Measurements from ENCODE around the gene RBBP8NL. TPM values are rescaled to one million over a fixed set of nuclear protein-coding genes. Genes with fewer than 3 reads are reported as not detected.

The RBBP8NL gene
- total RNA-seq, 4 donors from 2014 or later, result 1.1 to 6.0 (median 4.6) TPM

DNA sequence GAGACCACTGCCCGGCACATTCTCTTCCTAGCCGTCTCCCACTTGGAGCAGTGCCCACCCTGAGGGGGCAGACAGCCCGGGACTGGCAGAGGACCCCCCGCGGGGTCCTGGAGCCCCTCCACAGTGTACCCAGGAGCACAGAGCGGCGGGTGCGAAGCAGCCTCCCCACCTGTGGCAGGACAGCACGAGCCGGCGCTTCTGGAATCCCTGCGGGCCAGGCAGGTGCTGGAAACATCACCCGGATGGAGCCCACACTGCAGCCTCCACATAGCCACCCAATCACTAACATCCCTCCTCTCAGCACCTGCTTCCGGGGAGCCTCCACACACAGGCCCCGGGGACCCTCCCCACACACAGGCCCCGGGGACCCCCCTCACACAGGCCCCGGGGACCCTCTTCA, 29.8 kb upstream of the RBBP8NL start:
- Histone ChIP-seq H3K36me3 (no peaks in the 10 kb centered on the region), H3K4me1 (peaks cover 4 to 11% of the 10 kb centered on the region in 2 donors), H3K9me3 (no peaks in the 10 kb centered on the region), H3K27me3 (no peaks in the 10 kb centered on the region), H3K4me3 (replicated peaks in 1 of 3) (no peak overlapping the region), H3K27ac (no peak overlapping the region)
- TF ChIP-seq, protein P1, sequence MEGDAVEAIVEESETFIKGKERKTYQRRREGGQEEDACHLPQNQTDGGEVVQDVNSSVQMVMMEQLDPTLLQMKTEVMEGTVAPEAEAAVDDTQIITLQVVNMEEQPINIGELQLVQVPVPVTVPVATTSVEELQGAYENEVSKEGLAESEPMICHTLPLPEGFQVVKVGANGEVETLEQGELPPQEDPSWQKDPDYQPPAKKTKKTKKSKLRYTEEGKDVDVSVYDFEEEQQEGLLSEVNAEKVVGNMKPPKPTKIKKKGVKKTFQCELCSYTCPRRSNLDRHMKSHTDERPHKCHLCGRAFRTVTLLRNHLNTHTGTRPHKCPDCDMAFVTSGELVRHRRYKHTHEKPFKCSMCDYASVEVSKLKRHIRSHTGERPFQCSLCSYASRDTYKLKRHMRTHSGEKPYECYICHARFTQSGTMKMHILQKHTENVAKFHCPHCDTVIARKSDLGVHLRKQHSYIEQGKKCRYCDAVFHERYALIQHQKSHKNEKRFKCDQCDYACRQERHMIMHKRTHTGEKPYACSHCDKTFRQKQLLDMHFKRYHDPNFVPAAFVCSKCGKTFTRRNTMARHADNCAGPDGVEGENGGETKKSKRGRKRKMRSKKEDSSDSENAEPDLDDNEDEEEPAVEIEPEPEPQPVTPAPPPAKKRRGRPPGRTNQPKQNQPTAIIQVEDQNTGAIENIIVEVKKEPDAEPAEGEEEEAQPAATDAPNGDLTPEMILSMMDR (IDR thresholded peaks at IDR 0.05), result no peak
- TF ChIP-seq POLR2A (IDR thresholded peaks at IDR 0.05), result no peak
- 87 to 100% methylated on average over 1 to 10 of the region's 17 CpGs for WGBS, 2 donors
- DNase-seq, result no peak
- intact Hi-C loops (cut with DNase I), result no loop called here

DNA sequence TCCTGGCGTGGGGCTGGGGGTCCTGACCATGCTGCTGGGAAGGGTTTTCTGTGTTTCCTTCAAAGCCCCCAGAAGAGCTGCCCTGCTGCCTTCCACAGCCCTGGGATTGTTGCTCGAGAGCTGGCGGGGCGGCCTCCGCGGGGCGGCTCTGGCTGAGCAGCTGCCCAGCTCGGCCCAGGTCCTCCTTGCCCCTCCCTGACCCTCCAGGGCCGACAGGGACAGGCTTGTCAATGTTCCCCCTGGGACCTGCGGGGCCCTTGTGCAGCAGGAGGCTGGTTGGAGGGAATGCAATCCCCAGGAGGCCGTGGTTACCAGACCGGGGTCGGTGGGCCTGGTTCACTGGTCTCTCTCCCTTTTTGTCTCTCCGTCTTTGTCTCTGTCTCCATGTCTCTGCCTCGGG, 28.6 kb upstream of the RBBP8NL start:
- TF ChIP-seq, protein P1 (IDR thresholded peaks at IDR 0.05), result no peak
- no peak for TF ChIP-seq POLR2A (IDR thresholded peaks at IDR 0.05)
- Histone ChIP-seq H3K9me3 (no peaks in the 10 kb centered on the region), H3K27ac (no peak overlapping the region), H3K4me3 (replicated peaks in 1 of 3) (no peak overlapping the region), H3K4me1 (peaks cover under 1 to 5% of the 10 kb centered on the region in 2 donors), H3K27me3 (no peaks in the 10 kb centered on the region), H3K36me3 (no peaks in the 10 kb centered on the region)
- WGBS, 2 donors, result 57 to 85% methylated on average over 2 to 9 of the region's 15 CpGs
- intact Hi-C loops (cut with DNase I), result no loop called here
- DNase-seq, result no peak

DNA sequence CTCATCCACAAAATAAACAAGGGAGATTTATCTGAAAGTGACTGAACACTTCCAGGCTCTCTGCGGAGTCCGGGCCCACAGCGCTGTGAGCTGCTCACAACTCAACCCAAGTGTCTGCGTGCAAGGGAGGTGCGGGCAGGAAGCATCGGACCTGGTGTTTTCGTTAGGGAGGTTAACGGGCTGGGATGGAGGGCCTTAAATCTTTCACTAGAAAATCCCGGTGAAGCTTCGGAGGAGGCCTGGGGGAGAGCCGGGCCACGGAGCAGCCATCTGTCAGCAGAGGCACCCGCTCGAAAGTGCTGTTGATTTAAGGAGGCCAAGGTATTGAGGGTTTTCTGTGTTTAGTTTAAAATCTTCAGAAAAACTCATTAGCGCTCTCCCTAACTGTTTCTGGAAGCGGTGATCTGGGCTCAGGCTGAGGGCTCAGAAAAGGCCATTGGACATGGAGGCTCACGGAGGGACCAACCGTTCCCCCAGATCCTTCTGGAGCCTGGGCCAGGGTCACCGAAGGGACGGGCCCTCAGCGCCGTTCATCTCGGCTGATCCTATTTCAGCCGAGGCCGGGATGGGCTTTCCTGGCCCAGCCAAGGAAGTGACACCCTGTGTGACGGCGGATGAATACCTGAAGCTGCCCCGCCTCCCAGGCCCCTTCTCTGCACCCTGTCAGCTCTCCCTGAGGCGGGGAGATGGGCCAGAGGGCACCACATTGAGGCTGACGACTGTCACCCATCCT, 27.7 kb upstream of the RBBP8NL start:
- Histone ChIP-seq H3K9me3 (no peaks in the 10 kb centered on the region), H3K4me3 (replicated peaks in 1 of 3) (no peak overlapping the region), H3K4me1 (peaks cover under 1 to 4% of the 10 kb centered on the region in 2 donors), H3K27ac (no peak overlapping the region), H3K36me3 (no peaks in the 10 kb centered on the region), H3K27me3 (no peaks in the 10 kb centered on the region)
- intact Hi-C loops (cut with DNase I), result no loop called here
- TF ChIP-seq, protein P1 (IDR thresholded peaks at IDR 0.05), result no peak
- DNase-seq, result no peak
- WGBS, 2 donors, result 66 to 72% methylated on average over 20 to 30 of the region's 30 CpGs

DNA sequence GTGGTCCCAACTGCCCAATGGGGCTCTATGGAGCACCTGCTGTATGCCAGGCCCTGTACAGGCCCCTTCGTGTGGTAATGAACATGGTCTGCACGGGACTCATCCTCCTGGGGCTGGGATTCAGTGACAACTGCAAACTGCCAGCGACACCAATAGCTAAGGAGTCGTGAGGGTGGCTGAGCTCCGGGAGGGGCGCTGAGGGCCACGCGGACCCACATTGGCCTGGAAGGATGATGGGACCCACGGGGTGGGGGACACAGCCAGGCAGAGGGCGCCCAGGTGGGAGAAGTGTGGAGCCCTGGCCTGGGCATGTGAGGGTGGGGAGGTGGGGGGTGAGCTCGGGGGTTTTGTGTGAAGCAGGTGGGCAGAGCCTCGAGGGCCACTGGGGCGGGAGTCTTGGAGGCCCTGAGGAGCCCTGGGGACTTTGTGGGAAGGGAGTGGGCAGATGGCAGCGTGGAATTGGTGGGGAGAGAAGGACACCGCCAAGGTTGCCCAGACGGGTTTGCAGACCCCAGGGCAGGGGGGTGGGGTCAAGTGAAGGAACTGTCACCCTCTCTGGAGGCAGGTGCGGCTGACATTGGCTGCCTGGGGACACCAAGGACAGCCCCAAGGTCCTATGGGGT, 26.0 kb upstream of the RBBP8NL start:
- intact Hi-C loops (cut with DNase I), result no loop called here
- H3K9me3 ChIP-seq, result no peaks in the 10 kb centered on the region
- H3K27me3 ChIP-seq, result no peaks in the 10 kb centered on the region
- no peak for DNase-seq
- H3K4me3 ChIP-seq (replicated peaks in 1 of 3), result no peak overlapping the region
- no peak for TF ChIP-seq POLR2A (IDR thresholded peaks at IDR 0.05)
- TF ChIP-seq, protein P1 (IDR thresholded peaks at IDR 0.05), result no peak
- 82 to 89% methylated on average over 13 to 15 of the region's 17 CpGs for WGBS, 2 donors
- H3K4me1 ChIP-seq, result peaks cover 3 to 5% of the 10 kb centered on the region in 2 donors
- no peaks in the 10 kb centered on the region for H3K36me3 ChIP-seq
- no peak overlapping the region for H3K27ac ChIP-seq

DNA sequence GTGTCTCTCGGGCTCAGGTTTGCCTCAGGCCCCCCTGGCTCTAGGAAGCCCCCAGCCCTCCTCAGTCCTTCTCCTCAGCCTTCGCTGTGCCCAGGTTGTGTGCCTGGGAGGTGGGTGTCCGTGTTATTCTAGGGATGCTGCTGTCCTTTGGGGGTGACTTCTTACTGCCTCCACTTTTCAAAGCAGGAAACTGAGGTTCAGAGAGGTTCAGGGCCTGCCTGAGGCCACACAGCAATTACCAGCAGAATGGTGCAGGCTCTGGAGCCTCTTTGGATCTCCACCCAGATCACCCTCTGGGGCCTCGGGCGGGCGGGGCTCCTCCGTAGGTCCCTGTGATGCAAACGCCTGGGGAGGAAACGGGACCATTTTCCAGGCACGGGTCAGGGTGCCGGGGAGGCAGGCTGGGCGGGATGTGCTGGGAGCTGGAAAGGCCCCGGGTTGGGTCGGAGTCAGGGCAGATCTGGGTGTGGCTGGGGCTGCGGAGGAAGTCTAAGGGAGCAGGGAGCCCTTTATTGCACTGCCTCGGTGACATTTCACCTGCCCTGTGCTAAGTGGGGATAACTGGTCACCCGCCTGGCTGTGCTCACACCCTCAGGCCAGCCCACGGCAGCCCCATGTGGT, 25.2 kb upstream of the RBBP8NL start:
- H3K4me3 ChIP-seq (replicated peaks in 1 of 3), result no peak overlapping the region
- no peak for DNase-seq
- TF ChIP-seq POLR2A (IDR thresholded peaks at IDR 0.05), result no peak
- TF ChIP-seq, protein P1 (IDR thresholded peaks at IDR 0.05), result no peak
- peaks cover 3 to 5% of the 10 kb centered on the region in 2 donors for H3K4me1 ChIP-seq
- intact Hi-C loops (cut with DNase I), result no loop called here
- no peak overlapping the region for H3K27ac ChIP-seq
- H3K36me3 ChIP-seq, result no peaks in the 10 kb centered on the region
- H3K9me3 ChIP-seq, result no peaks in the 10 kb centered on the region
- H3K27me3 ChIP-seq, result no peaks in the 10 kb centered on the region
- 82 to 92% methylated on average over 12 to 15 of the region's 18 CpGs for WGBS, 2 donors
